Bronchial epithelial cell (primary cell): ENCODE results near the gene THADA. TPM values are rescaled to one million over a fixed set of nuclear protein-coding genes. Genes with fewer than 3 reads are reported as not detected.

Source experiments
- DNase-seq: peaks from one replicate; pipeline ENCODE4 v3.0.0-alpha.2; 2010; ENCODE audit warnings: low read depth
- FAIRE-seq: peaks from 2 replicates; lab custom pipeline; 2011; peaks lifted over from hg19 to GRCh38; lab: Jason Lieb, UNC
- H3K27me3 ChIP-seq: 2 replicates; pipeline ENCODE4 v1.5.1; 2011; ENCODE audit warnings: low read length; ENCODE audit not compliant: control insufficient read depth, insufficient read depth
- H3K36me3 ChIP-seq: 2 replicates; pipeline ENCODE4 v1.5.1; 2011; ENCODE audit warnings: low read length; ENCODE audit not compliant: control insufficient read depth, insufficient read depth
- H3K4me3 ChIP-seq: 2 replicates; pipeline ENCODE4 v1.5.1; 2011; ENCODE audit warnings: mild to moderate bottlenecking, low read depth, low read length, control low read depth
- total RNA-seq: library from RNA; depleted of rRNA; stranded (reverse); fragments of >200 nt; gene quantifications from 2 replicates; pipeline ENCODE4 v1.2.1, GENCODE V29; 2014
- TF ChIP-seq, protein P1 (sequence below): IDR thresholded peaks from 2 replicates; pipeline ENCODE4 v1.5.1; 2011; ENCODE audit warnings: mild to moderate bottlenecking, moderate library complexity, low read length, control low read depth, inconsistent platforms; ENCODE audit not compliant: insufficient read depth, severe bottlenecking

The THADA gene
- total RNA-seq, 1 donor from 2014 or later, result 25.8 TPM

DNA sequence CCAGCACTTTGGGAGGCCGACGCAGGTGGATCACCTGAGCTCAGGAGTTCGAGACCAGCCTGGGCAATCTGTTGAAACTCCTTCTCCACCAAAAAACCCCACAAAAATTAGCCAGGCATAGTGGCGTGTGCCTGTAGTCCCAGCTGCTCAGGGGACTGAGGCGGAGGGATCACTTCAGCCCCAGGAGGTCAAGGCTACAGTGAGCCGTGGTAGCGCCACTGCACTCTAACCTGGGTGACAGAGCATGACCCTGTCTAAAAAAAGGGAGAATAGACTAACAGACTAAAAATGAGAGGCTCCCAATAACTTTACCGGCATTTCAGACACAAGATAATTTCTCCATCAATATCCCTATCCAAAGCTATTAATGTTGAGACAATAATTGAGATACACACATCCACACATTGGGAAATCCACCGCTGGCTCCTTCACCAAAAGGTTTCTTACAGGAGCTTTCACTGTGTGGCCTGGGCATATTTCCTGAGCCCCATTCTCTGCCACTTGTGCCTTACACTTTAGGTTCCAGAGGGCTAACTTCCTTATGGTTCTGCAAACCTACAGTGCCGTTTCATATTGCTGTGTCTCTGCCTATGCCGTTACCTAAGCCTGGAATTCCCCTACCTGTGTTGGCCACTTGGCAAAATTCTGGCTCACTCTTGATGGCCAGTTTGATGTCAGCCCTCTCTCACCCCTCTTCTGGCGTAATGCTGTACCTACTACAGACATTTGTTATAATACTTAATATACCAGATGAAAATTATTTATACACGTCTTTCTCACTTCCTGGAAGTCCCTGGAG, 253.7 kb downstream of the THADA start:
- H3K4me3 ChIP-seq, result no peak overlapping the region
- H3K36me3 ChIP-seq, result no peaks in the 10 kb centered on the region
- TF ChIP-seq, protein P1, sequence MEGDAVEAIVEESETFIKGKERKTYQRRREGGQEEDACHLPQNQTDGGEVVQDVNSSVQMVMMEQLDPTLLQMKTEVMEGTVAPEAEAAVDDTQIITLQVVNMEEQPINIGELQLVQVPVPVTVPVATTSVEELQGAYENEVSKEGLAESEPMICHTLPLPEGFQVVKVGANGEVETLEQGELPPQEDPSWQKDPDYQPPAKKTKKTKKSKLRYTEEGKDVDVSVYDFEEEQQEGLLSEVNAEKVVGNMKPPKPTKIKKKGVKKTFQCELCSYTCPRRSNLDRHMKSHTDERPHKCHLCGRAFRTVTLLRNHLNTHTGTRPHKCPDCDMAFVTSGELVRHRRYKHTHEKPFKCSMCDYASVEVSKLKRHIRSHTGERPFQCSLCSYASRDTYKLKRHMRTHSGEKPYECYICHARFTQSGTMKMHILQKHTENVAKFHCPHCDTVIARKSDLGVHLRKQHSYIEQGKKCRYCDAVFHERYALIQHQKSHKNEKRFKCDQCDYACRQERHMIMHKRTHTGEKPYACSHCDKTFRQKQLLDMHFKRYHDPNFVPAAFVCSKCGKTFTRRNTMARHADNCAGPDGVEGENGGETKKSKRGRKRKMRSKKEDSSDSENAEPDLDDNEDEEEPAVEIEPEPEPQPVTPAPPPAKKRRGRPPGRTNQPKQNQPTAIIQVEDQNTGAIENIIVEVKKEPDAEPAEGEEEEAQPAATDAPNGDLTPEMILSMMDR, result no peak
- FAIRE-seq (no peak), DNase-seq (peak; percentile 35)
- H3K27me3 ChIP-seq, result no peaks in the 10 kb centered on the region

GRCh38 chr2:43340945-43341356, 254.9 kb downstream of the THADA start:
- H3K27me3 ChIP-seq, result no peaks in the 10 kb centered on the region
- peak; percentile 74 for DNase-seq
- FAIRE-seq, result no peak

GRCh38 chr2:43340066-43340465, 255.8 kb downstream of the THADA start:
- TF ChIP-seq, protein P1, result no peak
- FAIRE-seq, result no peak
- peak; percentile 55 for DNase-seq
- Histone ChIP-seq H3K36me3 (no peaks in the 10 kb centered on the region), H3K27me3 (no peaks in the 10 kb centered on the region), H3K4me3 (no peak overlapping the region)

More at GRCh38 chr2:43340945-43341356, 254.9 kb downstream of the THADA start:
- Histone ChIP-seq H3K36me3 (no peaks in the 10 kb centered on the region), H3K4me3 (no peak overlapping the region)
- TF ChIP-seq, protein P1, result no peak

DNA sequence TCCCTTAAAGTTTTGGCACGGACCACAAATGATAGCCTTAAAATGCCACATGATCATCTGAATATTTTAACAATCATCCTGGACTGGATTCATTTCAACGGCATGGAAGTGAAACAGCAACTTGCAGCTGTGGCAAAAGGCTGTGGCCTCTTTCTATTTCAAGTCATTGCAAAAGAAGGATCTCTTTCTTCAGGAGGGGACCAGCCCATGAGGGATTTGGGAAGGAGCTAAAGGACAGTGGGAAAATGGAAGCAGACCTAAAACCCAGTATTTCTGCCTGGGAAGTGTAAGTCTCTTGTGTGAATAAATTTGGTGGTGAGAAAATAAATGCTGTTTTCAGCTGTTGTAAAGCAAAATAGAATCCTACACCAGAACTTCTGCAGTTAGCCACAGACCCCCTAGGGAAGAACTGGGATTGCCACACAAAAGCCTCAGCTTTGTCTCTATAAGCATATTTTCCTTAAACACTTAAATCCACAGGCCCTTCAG, 262.1 kb downstream of the THADA start:
- Histone ChIP-seq H3K27me3 (no peaks in the 10 kb centered on the region), H3K36me3 (no peaks in the 10 kb centered on the region), H3K4me3 (no peak overlapping the region)
- FAIRE-seq (no peak), DNase-seq (peak; percentile 82)
- TF ChIP-seq, protein P1, result no peak

- no peaks in the 10 kb centered on the region for H3K27me3 ChIP-seq
- DNase-seq, result peak; percentile 16
- H3K36me3 ChIP-seq, result no peaks in the 10 kb centered on the region
- TF ChIP-seq, protein P1, result no peak
- no peak overlapping the region for H3K4me3 ChIP-seq
- FAIRE-seq, result no peak
These were observed 262.7 kb downstream of the THADA start for GRCh38 chr2:43333101-43333655.
